K562 (cell line): ENCODE results near the gene RACK1. TPM values are rescaled to one million over a fixed set of nuclear protein-coding genes. Genes with fewer than 3 reads are reported as not detected.
A peak's percentile ranks its signal among the peaks of the same experiment; 100 is the strongest.
"Not testable (repeated sequence)": the region's sequence is repeated elsewhere in the genome, so short reads cannot be mapped to it uniquely, and the experiment has no call there.

Experiments
- ATAC-seq: fragments of 200-7000 bp; cut with Tn5 transposase; 3 replicates; pipeline ENCODE4 v1.9.1; 2020; ENCODE audit warnings: moderate library complexity
- BruUV-seq: library from RNA; stranded (reverse); fragments of 400-500 nt; replicated peaks from 2 replicates; lab custom pipeline; 2021; lab: Mats Ljungman, UMichigan
- CTCF ChIA-PET: fragments of 300-600 bp; formaldehyde crosslinking; extraction: SDS; loops from one replicate; lab custom pipeline; 2021; ENCODE audit warnings: low intra/inter-chr PET ratio; lab: Yijun Ruan, JAX
- POLR2A ChIA-PET: fragments of 300-600, 350-650 bp; sonication (Branson Sonifier 250); formaldehyde crosslinking; extraction: SDS; loops from one replicate; lab custom pipeline; 2021; ENCODE audit warnings: antibody characterized with exemption, inconsistent platforms; lab: Yijun Ruan, JAX
- DNase-seq, 4 experiments: peaks; one replicate each; pipeline versions ENCODE4 v3.0.0 to v3.0.0-alpha.2; 2011 to 2018; ENCODE audit warnings: low spot score in 3 of 4, mixed read lengths in 3 of 4; ENCODE audit errors: extremely low read depth in 1 of 4
- FAIRE-seq: peaks from 2 replicates; lab custom pipeline; 2011; peaks lifted over from hg19 to GRCh38; lab: Jason Lieb, UNC
- H2AFZ ChIP-seq: 2 replicates; pipeline ENCODE4 v1.6.0; 2011; ENCODE audit warnings: low read depth, low read length, control low read depth, inconsistent platforms
- H3K27ac ChIP-seq: fragments of 200-600 bp; 3 replicates; pipeline ENCODE4 v1.8.0; 2011; ENCODE audit warnings: low read depth, mild to moderate bottlenecking, control low read depth, inconsistent platforms, low read length, moderate library complexity, mixed read lengths; ENCODE audit errors: extremely low read depth
- H3K27me3 ChIP-seq, 2 experiments: fragments of 300-600 bp in 1 of 2; 2 replicates in 1 of 2; 3 replicates in 1 of 2; pipeline versions ENCODE4 v1.6.0 to v1.8.0; 2011; ENCODE audit warnings: inconsistent platforms in 2 of 2, low read length in 2 of 2, mild to moderate bottlenecking in 1 of 2, mixed read lengths in 1 of 2, moderate library complexity in 1 of 2; ENCODE audit not compliant: control insufficient read depth in 2 of 2, insufficient read depth in 2 of 2
- H3K36me3 ChIP-seq: fragments of 300-600 bp; 3 replicates; pipeline ENCODE4 v1.8.0; 2011; ENCODE audit warnings: mild to moderate bottlenecking, low read length, inconsistent platforms; ENCODE audit not compliant: control insufficient read depth, insufficient read depth
- H3K4me1 ChIP-seq, 2 experiments: fragments of 200-600 bp in 1 of 2; replicated peaks in 1 of 2; 2 replicates in 1 of 2; 3 replicates in 1 of 2; pipeline versions ENCODE4 v1.5.1 to v1.8.0; 2011; ENCODE audit warnings: inconsistent platforms in 2 of 2, low read length in 2 of 2, mild to moderate bottlenecking in 1 of 2, mixed read lengths in 1 of 2, moderate library complexity in 1 of 2; ENCODE audit not compliant: control insufficient read depth in 2 of 2, insufficient read depth in 2 of 2
- H3K4me2 ChIP-seq: 2 replicates; pipeline ENCODE4 v1.6.1; 2011; ENCODE audit warnings: low read length, control low read depth, inconsistent platforms, mixed read lengths; ENCODE audit not compliant: insufficient read depth
- H3K4me3 ChIP-seq: fragments of 200-600 bp; sonication (generic), shearing (Covaris generic); 2 replicates; pipeline ENCODE4 v1.5.1; 2016; ENCODE audit warnings: control low read depth, inconsistent platforms
- H3K79me2 ChIP-seq: fragments of 200-600 bp; 3 replicates; pipeline ENCODE4 v1.8.0; 2011; ENCODE audit warnings: low read length, inconsistent platforms; ENCODE audit not compliant: control insufficient read depth, insufficient read depth
- H3K9ac ChIP-seq, 2 experiments: 2 replicates each; pipeline versions ENCODE4 v1.6.0 to v1.6.1; 2011; ENCODE audit warnings: low read depth in 2 of 2, low read length in 2 of 2, control low read depth in 1 of 2, inconsistent platforms in 1 of 2, mild to moderate bottlenecking in 1 of 2, mixed read lengths in 1 of 2; ENCODE audit not compliant: insufficient read depth in 1 of 2
- H3K9me1 ChIP-seq: one replicate; pipeline ENCODE4 v1.6.0; 2011; ENCODE audit warnings: inconsistent platforms, mild to moderate bottlenecking, low read length, moderate library complexity; ENCODE audit not compliant: control insufficient read depth, insufficient read depth
- H3K9me3 ChIP-seq: replicated peaks from 2 replicates; pipeline ENCODE4 v1.5.1; 2011; ENCODE audit warnings: low read depth, low read length, inconsistent platforms; ENCODE audit not compliant: control insufficient read depth, insufficient read depth
- H4K20me1 ChIP-seq: replicated peaks from 2 replicates; pipeline ENCODE4 v1.6.1; 2011; ENCODE audit warnings: low read length, inconsistent platforms, mixed read lengths; ENCODE audit not compliant: control insufficient read depth, insufficient read depth
- CREB3 ChIP-seq: fragments of 450-650 bp; conservative IDR thresholded peaks from 2 replicates; pipeline ENCODE4 v1.6.1; 2016; ENCODE audit warnings: missing genetic modification characterization, low read depth, mild to moderate bottlenecking, missing compliant biosample characterization, moderate library complexity
- EGR1 ChIP-seq: fragments of 450-650 bp; conservative IDR thresholded peaks from 2 replicates; pipeline ENCODE4 v1.6.1; 2017; ENCODE audit warnings: mild to moderate bottlenecking
- MEIS2 ChIP-seq: fragments of 450-650 bp; IDR thresholded peaks from 2 replicates; pipeline ENCODE4 v1.6.1; 2014; ENCODE audit warnings: mild to moderate bottlenecking; ENCODE audit not compliant: partially characterized antibody
- PKNOX1 ChIP-seq: fragments of 450-650 bp; IDR thresholded peaks from 2 replicates; pipeline ENCODE4 v1.6.1; 2016
- ZBTB33 ChIP-seq: sonication (generic); formaldehyde crosslinking; IDR thresholded peaks from 2 replicates; pipeline ENCODE4 v1.8.1; 2023; ENCODE audit warnings: mild to moderate bottlenecking, missing genetic modification reagents
- WGBS: fragments of 100-300 bp; shearing (Covaris generic); methylation state at CpG from one replicate; pipeline ENCODE4 v1.1.6; 2016; ENCODE audit warnings: low coverage, mixed read lengths; ENCODE audit not compliant: insufficient coverage; ENCODE audit errors: missing lambda C conversion rate; 5-methylcytosine and 5-hydroxymethylcytosine counted together
- in situ Hi-C: fragments of 300-500 bp; cut with MboI; formaldehyde crosslinking; loops from 4 replicates; pipeline ENCODE4 v1.15.0; 2018; ENCODE audit warnings: inconsistent platforms, mixed read lengths
- intact Hi-C: fragments of 100-400 bp; cut with micrococcal nuclease; formaldehyde crosslinking; loops from 2 replicates; pipeline ENCODE4 v1.14.2; 2022
- polyA plus RNA-seq, 8 experiments: library from polyadenylated mRNA; depleted of rRNA in 4 of 8; stranded (reverse) in 5 of 8; unstranded in 3 of 8; fragments of >200 nt; fragmentation: Nextera tagmentation in 2 of 8; fragmentation: Illumina TruSeq in 1 of 8; extraction: Ambion mirVana in 2 of 8; extraction: Trizol in 1 of 8; gene quantifications; 2 replicates each; pipeline versions ENCODE4 v1.2.1 to v1.2.3, GENCODE V29; 2011 to 2014; ENCODE audit warnings: inconsistent platforms in 1 of 8, missing spikeins in 1 of 8
- total RNA-seq, 7 experiments: library from RNA; depleted of rRNA in 6 of 7; stranded (reverse); fragments of >200 nt in 6 of 7; fragmentation: Illumina TruSeq in 2 of 7; extraction: Trizol in 2 of 7; gene quantifications; 2 replicates each; pipeline versions ENCODE4 v1.2.1 to v1.2.3, GENCODE V29; 2011 to 2021; ENCODE audit warnings: low replicate concordance in 1 of 7

RACK1 gene
- total and polyA plus RNA-seq, 9 of the 15 experiments (the other 6 are each of a cell fraction or from before 2014, with no cell fraction given): 2,303 to 5,311 (median 3,833) TPM

- Histone ChIP-seq H3K36me3 (peaks cover 12% of the 10 kb centered on the region; the same call in 2 of the 3 replicates), H3K4me1 (peaks cover 13 to 15% of the 10 kb centered on the region in 2 experiments; a peak in 4 of 5 replicates)
- H3K9ac ChIP-seq, ATAC-seq, H3K4me2 ChIP-seq, H3K9me1 ChIP-seq, POLR2A ChIA-PET, in situ Hi-C loops, DNase-seq, H3K9me3 ChIP-seq, H4K20me1 ChIP-seq, FAIRE-seq, H3K27ac ChIP-seq, CTCF ChIA-PET, BruUV-seq, H3K27me3 ChIP-seq, H3K4me3 ChIP-seq, H3K79me2 ChIP-seq, H2AFZ ChIP-seq, intact Hi-C loops: not testable (repeated sequence)
- TF ChIP-seq ZBTB33 (CRISPR knock-in tag): peak; percentile 32; the same call in 1 of the 2 replicates
- TF ChIP-seq MEIS2: peak; percentile 56
- 0 out of 2 replicates have a peak, but pooled peaks have one; percentile 5 for TF ChIP-seq CREB3
- TF ChIP-seq EGR1: 0 out of 2 replicates have a peak, but pooled peaks have one; percentile 26
- peak; percentile 14; the same call in 1 of the 2 replicates for TF ChIP-seq PKNOX1
- 63% methylated on average over 11 of the region's 12 CpGs for WGBS
Measured at GRCh38 chr5:181267907-181268306, 24.2 kb upstream of the RACK1 start.
